Natural killer cell (primary cell): ENCODE measurements around the gene USP9X. TPM values are rescaled to one million over a fixed set of nuclear protein-coding genes. Genes with fewer than 3 reads are reported as not detected.

Experiments
- ATAC-seq, 3 donors: fragments of 150-1000 bp in 2 of 3; fragments of 200-7000 bp in 1 of 3; cut with Tn5 transposase; 1 replicate in 1 of 3; 2 replicates in 2 of 3; pipeline ENCODE4 v1.10.0; 2021; ENCODE audit warnings: mild to moderate bottlenecking in 2 of 3, moderate library complexity in 2 of 3
- DNase-seq, 2 donors: peaks; one replicate each; pipeline versions ENCODE4 v3.0.0 to v3.0.0-alpha.2; 2013 to 2021; ENCODE audit warnings: mixed read lengths in 1 of 2
- H3K27ac ChIP-seq: one replicate; pipeline ENCODE4 v1.5.1; 2013; ENCODE audit warnings: mild to moderate bottlenecking, low read length
- H3K27me3 ChIP-seq: one replicate; pipeline ENCODE4 v1.6.1; 2013; ENCODE audit warnings: low read length; ENCODE audit not compliant: control insufficient read depth, insufficient read depth
- H3K36me3 ChIP-seq: one replicate; pipeline ENCODE4 v1.6.1; 2013; ENCODE audit warnings: low read length; ENCODE audit not compliant: control insufficient read depth, insufficient read depth
- H3K4me1 ChIP-seq: one replicate; pipeline ENCODE4 v1.6.1; 2013; ENCODE audit warnings: low read length; ENCODE audit not compliant: control insufficient read depth, insufficient read depth
- H3K4me3 ChIP-seq: one replicate; pipeline ENCODE4 v1.5.1; 2013; ENCODE audit warnings: low read length
- H3K9me3 ChIP-seq: one replicate; pipeline ENCODE4 v1.6.1; 2013; ENCODE audit warnings: low read length; ENCODE audit not compliant: control insufficient read depth, insufficient read depth
- H3K27ac Mint-ChIP-seq, 2 donors: one replicate each; pipeline ENCODE4 v1.8.0; 2022; ENCODE audit warnings: mild to moderate bottlenecking in 2 of 2, mixed read lengths in 2 of 2, moderate library complexity in 1 of 2
- H3K27me3 Mint-ChIP-seq, 2 donors: one replicate each; pipeline ENCODE4 v1.8.0; 2022; ENCODE audit warnings: low read depth in 2 of 2, mixed read lengths in 2 of 2
- H3K36me3 Mint-ChIP-seq: one replicate; pipeline ENCODE4 v1.8.0; 2022; ENCODE audit warnings: mixed read lengths
- H3K4me1 Mint-ChIP-seq, 2 donors: one replicate each; pipeline ENCODE4 v1.8.0; 2022; ENCODE audit warnings: mixed read lengths in 2 of 2
- H3K4me3 Mint-ChIP-seq: one replicate; pipeline ENCODE4 v1.8.0; 2022; ENCODE audit warnings: mild to moderate bottlenecking, moderate library complexity, mixed read lengths
- H3K9me3 Mint-ChIP-seq, 2 donors: one replicate each; pipeline ENCODE4 v1.8.0; 2022; ENCODE audit warnings: mixed read lengths in 2 of 2
- CTCF ChIP-seq: fragments of 200-600 bp; IDR thresholded peaks from one replicate; pipeline ENCODE4 v1.8.0; 2022; ENCODE audit warnings: antibody characterized with exemption
- WGBS: methylation state at CpG from one replicate; pipeline ENCODE4 v1.1.7; 2013; ENCODE audit warnings: missing lambda C conversion rate; ENCODE audit not compliant: insufficient coverage; 5-methylcytosine and 5-hydroxymethylcytosine counted together
- intact Hi-C: fragments of 100-400 bp; cut with micrococcal nuclease; formaldehyde crosslinking; loops from one replicate; pipeline ENCODE4 v1.14.2; 2022
- total RNA-seq, 4 donors: library from RNA; stranded (reverse); fragments of 120-200 nt in 1 of 4; gene quantifications; one replicate each; pipeline versions ENCODE4 v1.2.3 to v1.2.4, GENCODE V29; 2013 to 2022

USP9X gene
- total RNA-seq, 3 donors from 2014 or later (not counting 1 experiment from before 2014, with no cell fraction given), result 76.3 to 87.4 (median 81.9) TPM

DNA sequence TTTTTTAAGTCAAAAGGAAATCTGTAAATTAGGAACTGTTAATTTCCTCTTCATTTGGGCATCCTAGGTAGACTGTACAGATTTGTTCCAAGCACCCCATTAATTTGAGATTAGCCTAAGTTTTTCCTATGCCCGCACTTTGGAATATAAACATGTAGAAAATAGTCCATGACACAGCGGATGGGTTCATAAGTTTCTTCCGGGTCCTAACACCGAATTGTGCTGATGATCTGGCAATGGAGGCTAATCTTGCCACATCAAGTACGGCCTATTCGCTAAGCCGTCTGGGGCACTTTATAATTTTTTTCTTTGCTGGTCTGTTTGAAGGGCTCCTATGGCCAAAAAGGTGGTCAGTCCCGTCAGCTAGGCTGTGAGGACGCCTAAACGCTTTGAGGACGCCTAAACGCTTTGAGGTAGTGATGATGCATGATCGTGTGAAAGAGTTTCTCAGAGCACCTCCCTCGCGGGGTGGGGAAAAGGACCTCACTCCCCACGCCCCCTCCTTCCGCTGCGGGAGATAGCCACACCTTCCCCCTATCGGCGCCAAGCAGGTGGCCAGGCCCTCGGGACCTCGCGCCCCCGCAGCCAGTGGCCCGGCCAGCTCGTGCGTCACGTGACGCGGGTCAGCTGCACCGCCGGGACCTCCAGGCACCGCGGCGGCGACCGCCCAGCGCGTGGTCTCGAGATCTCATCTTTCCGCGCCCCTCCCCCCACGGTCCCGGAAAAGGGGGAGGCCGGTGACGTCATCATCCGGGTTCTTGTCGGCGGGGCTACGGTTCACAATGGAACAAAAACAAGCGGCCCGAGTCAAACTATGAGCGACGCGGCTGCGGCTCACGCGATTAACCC is 977 bp upstream of the USP9X start:
- no peaks in the 10 kb centered on the region for H3K27me3 ChIP-seq
- DNase-seq (peak; percentile 96 to 97), ATAC-seq (peak; percentile 69 to 85 (median 70))
- H3K4me1 ChIP-seq, result peaks cover 5% of the 10 kb centered on the region
- Mint-ChIP-seq H3K9me3 (no peaks in the 10 kb centered on the region), H3K27me3 (peaks cover 0 to 13% of the 10 kb centered on the region in 2 donors), H3K27ac (peak overlapping the region; percentile 95 to 97), H3K36me3 (no peaks in the 10 kb centered on the region), H3K4me1 (peaks cover 15 to 44% of the 10 kb centered on the region in 2 donors), H3K4me3 (peak overlapping the region; percentile 93)
- TF ChIP-seq CTCF, result no peak
- peak overlapping the region; percentile 96 for H3K4me3 ChIP-seq
- H3K36me3 ChIP-seq, result no peaks in the 10 kb centered on the region
- intact Hi-C loops, result loop anchor here (2.0 to 10.0 kb wide), 4 partner anchors 33 to 439 kb away; partner anchors contain the start of genes CXorf38, DDX3X and MED14
- H3K27ac ChIP-seq, result peak overlapping the region; percentile 100
- no peaks in the 10 kb centered on the region for H3K9me3 ChIP-seq
- 0% methylated on average over 56 of the region's 58 CpGs for WGBS

GRCh38 chrX:41085512-41085877 is 250 bp downstream of the USP9X start:
- Histone ChIP-seq H3K36me3 (no peaks in the 10 kb centered on the region), H3K4me3 (peak overlapping the region; percentile 93), H3K27me3 (no peaks in the 10 kb centered on the region), H3K4me1 (peaks cover 11% of the 10 kb centered on the region), H3K27ac (peak overlapping the region; percentile 100), H3K9me3 (no peaks in the 10 kb centered on the region)
- peak overlapping the region; percentile 95 to 97 for H3K27ac Mint-ChIP-seq
- intact Hi-C loops, result loop anchor here (2.0 to 10.0 kb wide), 3 partner anchors 249 to 441 kb away; partner anchors contain the start of genes CXorf38, DDX3X and MED14
- peak in 1 of 2 donors; percentile 81 for DNase-seq
- ATAC-seq, result peak; percentile 24 to 49 (median 30)
- no peaks in the 10 kb centered on the region for H3K36me3 Mint-ChIP-seq
- no peaks in the 10 kb centered on the region for H3K9me3 Mint-ChIP-seq
- under 1% methylated on average over 38 of the region's 39 CpGs for WGBS
- peaks cover 0 to 9% of the 10 kb centered on the region in 2 donors for H3K27me3 Mint-ChIP-seq
- no peak for TF ChIP-seq CTCF
- H3K4me1 Mint-ChIP-seq, result peaks cover 15 to 51% of the 10 kb centered on the region in 2 donors
- peak overlapping the region; percentile 93 for H3K4me3 Mint-ChIP-seq

- Mint-ChIP-seq H3K27ac (peak overlapping the region; percentile 95 to 97), H3K9me3 (no peaks in the 10 kb centered on the region), H3K4me3 (peak overlapping the region; percentile 93), H3K36me3 (no peaks in the 10 kb centered on the region), H3K27me3 (peaks cover 0 to 4% of the 10 kb centered on the region in 2 donors), H3K4me1 (peaks cover 19 to 56% of the 10 kb centered on the region in 2 donors)
- Histone ChIP-seq H3K27ac (peak overlapping the region; percentile 100), H3K9me3 (no peaks in the 10 kb centered on the region), H3K4me3 (peak overlapping the region; percentile 93), H3K4me1 (peaks cover 11% of the 10 kb centered on the region), H3K36me3 (no peaks in the 10 kb centered on the region), H3K27me3 (no peaks in the 10 kb centered on the region)
- DNase-seq (peak; percentile 51 to 63), ATAC-seq (peak; percentile 3 to 10 (median 5))
- TF ChIP-seq CTCF, result no peak
- 0% methylated on average over 48 of the region's 71 CpGs for WGBS
- intact Hi-C loops, result loop anchor here (2.0 to 10.0 kb wide), 3 partner anchors 249 to 441 kb away; partner anchors contain the start of genes CXorf38, DDX3X and MED14
Observed at GRCh38 chrX:41085878-41086626, 807 bp downstream of the USP9X start.
